Measurements from ENCODE around the gene WDPCP. TPM values are rescaled to one million over a fixed set of nuclear protein-coding genes. Genes with fewer than 3 reads are reported as not detected.

WDPCP gene
- total and polyA plus RNA-seq, 2 donors (not counting 1 experiment from before 2014, with no cell fraction given) = 5.6 to 22.8 TPM

GRCh38 chr2:63261137-63261621 lies 327.1 kb downstream of the WDPCP start:
- H2AFZ ChIP-seq (ENCODE audit: insufficient read depth, low read depth, low read length, poor library complexity, severe bottlenecking) = no peak overlapping the region
- H3K9me3 Mint-ChIP-seq (ENCODE audit: insufficient read depth) = no peaks in the 10 kb centered on the region
- H3K27me3 ChIP-seq (replicated peaks in 1 of 4; ENCODE audit: control extremely low read depth in 1 of 4, control insufficient read depth in 3 of 4, insufficient read depth in 4 of 4, low read length in 3 of 4) = no peaks in the 10 kb centered on the region
- no peaks in the 10 kb centered on the region for H3K79me2 ChIP-seq (ENCODE audit: control insufficient read depth, insufficient read depth, low read length)
- H3K4me2 ChIP-seq (replicated peaks; ENCODE audit: low read depth, low read length, poor library complexity, severe bottlenecking) = no peak overlapping the region
- H3K4me3 Mint-ChIP-seq = no peak overlapping the region
- H4K20me1 ChIP-seq (ENCODE audit: control insufficient read depth, insufficient read depth, low read length, poor library complexity, severe bottlenecking) = no peaks in the 10 kb centered on the region
- no peak overlapping the region for H3K4me3 ChIP-seq (ENCODE audit: control extremely low read depth in 1 of 5, extremely low read depth in 1 of 5, insufficient read depth in 1 of 5, low read depth in 2 of 5, low read length in 4 of 5)
- H3K4me1 ChIP-seq (ENCODE audit: control insufficient read depth in 2 of 2, insufficient read depth in 2 of 2, low read length in 2 of 2) = no peaks in the 10 kb centered on the region
- intact Hi-C loops (cut with micrococcal nuclease) = no loop called here
- no peaks in the 10 kb centered on the region for H3K27me3 Mint-ChIP-seq
- H3K36me3 ChIP-seq (replicated peaks in 1 of 2; ENCODE audit: control extremely low read depth in 1 of 2, control insufficient read depth in 1 of 2, extremely low read depth in 1 of 2, insufficient read depth in 2 of 2, low read length in 1 of 2) = peaks cover 0 to 2% of the 10 kb centered on the region in 2 experiments
- ChIA-PET CTCF (no interaction called here), POLR2A (no interaction called here)
- no peak overlapping the region for H3K27ac Mint-ChIP-seq
- peaks cover 2% of the 10 kb centered on the region for H3K4me1 Mint-ChIP-seq
- H3K9ac ChIP-seq (ENCODE audit: low read length) = no peak overlapping the region
- DNase-seq (no peak), ATAC-seq (ENCODE audit: low read depth) (no peak)
- WGBS (ENCODE audit: insufficient coverage) = 100% methylated on average over 1 of the region's 2 CpGs
- no peak overlapping the region for H3K27ac ChIP-seq (ENCODE audit: low read length in 2 of 2)
- TF ChIP-seq CTCF (IDR thresholded peaks at IDR 0.05) (no peak), EZH2 (IDR thresholded peaks at IDR 0.05; ENCODE audit: borderline replicate concordance, insufficient read depth, low read depth, low read length, poor library complexity, severe bottlenecking) (no peak)
- no peaks in the 10 kb centered on the region for H3K9me3 ChIP-seq (ENCODE audit: control extremely low read depth in 1 of 3, control insufficient read depth in 2 of 3, insufficient read depth in 1 of 3, low read length in 2 of 3)

- CTCF ChIA-PET = no interaction called here
- H3K4me3 Mint-ChIP-seq = no peak overlapping the region
- TF ChIP-seq EZH2 (IDR thresholded peaks at IDR 0.05; ENCODE audit: borderline replicate concordance, insufficient read depth, low read depth, low read length, poor library complexity, severe bottlenecking) (no peak), CTCF (IDR thresholded peaks at IDR 0.05) (no peak)
- Histone ChIP-seq H2AFZ (ENCODE audit: insufficient read depth, low read depth, low read length, poor library complexity, severe bottlenecking) (no peak overlapping the region), H3K27me3 (replicated peaks in 1 of 4; ENCODE audit: control extremely low read depth in 1 of 4, control insufficient read depth in 3 of 4, insufficient read depth in 4 of 4, low read length in 3 of 4) (no peaks in the 10 kb centered on the region), H3K4me2 (replicated peaks; ENCODE audit: low read depth, low read length, poor library complexity, severe bottlenecking) (no peak overlapping the region), H3K9me3 (ENCODE audit: control extremely low read depth in 1 of 3, control insufficient read depth in 2 of 3, insufficient read depth in 1 of 3, low read length in 2 of 3) (peaks cover 0 to 3% (median 0%) of the 10 kb centered on the region in 3 donors), H3K9ac (ENCODE audit: low read length) (no peak overlapping the region), H3K36me3 (replicated peaks in 1 of 2; ENCODE audit: control extremely low read depth in 1 of 2, control insufficient read depth in 1 of 2, extremely low read depth in 1 of 2, insufficient read depth in 2 of 2, low read length in 1 of 2) (no peaks in the 10 kb centered on the region), H3K4me1 (ENCODE audit: control insufficient read depth in 2 of 2, insufficient read depth in 2 of 2, low read length in 2 of 2) (no peaks in the 10 kb centered on the region), H3K4me3 (ENCODE audit: control extremely low read depth in 1 of 5, extremely low read depth in 1 of 5, insufficient read depth in 1 of 5, low read depth in 2 of 5, low read length in 4 of 5) (no peak overlapping the region), H3K27ac (ENCODE audit: low read length in 2 of 2) (no peak overlapping the region), H4K20me1 (ENCODE audit: control insufficient read depth, insufficient read depth, low read length, poor library complexity, severe bottlenecking) (no peaks in the 10 kb centered on the region), H3K79me2 (ENCODE audit: control insufficient read depth, insufficient read depth, low read length) (no peaks in the 10 kb centered on the region)
- H3K4me1 Mint-ChIP-seq = no peaks in the 10 kb centered on the region
- no CpG with 5 or more reads among the region's 2 CpGs for WGBS (ENCODE audit: insufficient coverage)
- intact Hi-C loops (cut with micrococcal nuclease) = no loop called here
- POLR2A ChIA-PET = no interaction called here
- no peak overlapping the region for H3K27ac Mint-ChIP-seq
- no peak for DNase-seq
- no peak for ATAC-seq (ENCODE audit: low read depth)
- peaks cover 4% of the 10 kb centered on the region for H3K9me3 Mint-ChIP-seq (ENCODE audit: insufficient read depth)
- H3K27me3 Mint-ChIP-seq = no peaks in the 10 kb centered on the region
Observed at GRCh38 chr2:63257473-63257872, 330.8 kb downstream of the WDPCP start.

All from B cell (primary cell).